Progenitor cell of endocrine pancreas (in vitro differentiated cells): ENCODE measurements around the gene SQSTM1. TPM values are rescaled to one million over a fixed set of nuclear protein-coding genes. Genes with fewer than 3 reads are reported as not detected.
"Not testable (repeated sequence)": the region's sequence is repeated elsewhere in the genome, so short reads cannot be mapped to it uniquely, and the experiment has no call there.

Experiments
- DNase-seq: peaks from one replicate; pipeline ENCODE4 v3.0.0; 2021; ENCODE audit warnings: low spot score; ENCODE audit not compliant: unreplicated experiment
- H3K27ac Mint-ChIP-seq: 2 replicates; pipeline ENCODE4 v1.8.0; 2021; ENCODE audit warnings: mild to moderate bottlenecking, moderate library complexity, mixed read lengths
- H3K27me3 Mint-ChIP-seq: 2 replicates; pipeline ENCODE4 v1.8.0; 2021; ENCODE audit warnings: mixed read lengths
- H3K36me3 Mint-ChIP-seq: 2 replicates; pipeline ENCODE4 v1.8.0; 2022; ENCODE audit warnings: mixed read lengths; ENCODE audit not compliant: insufficient read depth
- H3K4me1 Mint-ChIP-seq: 2 replicates; pipeline ENCODE4 v1.8.0; 2021; ENCODE audit warnings: low read depth, mixed read lengths
- H3K4me3 Mint-ChIP-seq: 2 replicates; pipeline ENCODE4 v1.8.0; 2021; ENCODE audit warnings: low read depth, mild to moderate bottlenecking, moderate library complexity, mixed read lengths
- H3K9me3 Mint-ChIP-seq: 2 replicates; pipeline ENCODE4 v1.8.0; 2021; ENCODE audit warnings: low read depth, mixed read lengths
- CTCF ChIP-seq: fragments of 200-600 bp; sonication (generic); IDR thresholded peaks from one replicate; pipeline ENCODE4 v1.5.0; 2021; ENCODE audit warnings: antibody characterized with exemption, mild to moderate bottlenecking; ENCODE audit not compliant: unreplicated experiment
- total RNA-seq: library from RNA; stranded (reverse); gene quantifications from 2 replicates; pipeline ENCODE4 v1.2.1, GENCODE V29; 2021

The SQSTM1 gene
- total RNA-seq, 1 donor from 2014 or later: 113 TPM

DNA sequence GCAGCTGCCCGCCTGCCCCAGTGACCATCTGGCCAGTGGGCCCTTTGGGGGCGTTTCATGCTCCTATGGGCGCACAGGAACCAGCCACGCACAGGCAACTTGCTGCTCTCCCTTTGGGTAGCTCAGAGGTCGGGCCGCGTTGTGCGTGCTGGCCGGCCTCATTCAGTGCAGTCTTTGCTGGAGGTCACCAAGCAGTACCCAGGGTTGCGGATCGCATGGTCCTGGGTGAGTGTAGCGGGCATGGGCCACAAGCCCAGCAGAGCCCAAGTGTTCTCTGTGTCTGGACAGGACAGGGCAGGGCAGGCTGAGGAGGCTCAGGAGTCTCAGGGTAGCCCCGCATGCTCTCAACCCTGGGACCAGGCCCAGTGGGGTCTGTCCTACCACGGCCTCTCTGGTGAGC is 47.8 kb downstream of the SQSTM1 start:
- no peaks in the 10 kb centered on the region for H3K27me3 Mint-ChIP-seq
- no peak overlapping the region for H3K4me3 Mint-ChIP-seq
- no peak overlapping the region for H3K27ac Mint-ChIP-seq
- no peak for TF ChIP-seq CTCF
- no peak for DNase-seq
- no peaks in the 10 kb centered on the region for H3K9me3 Mint-ChIP-seq
- H3K36me3 Mint-ChIP-seq: peaks cover 19% of the 10 kb centered on the region
- no peaks in the 10 kb centered on the region for H3K4me1 Mint-ChIP-seq

DNA sequence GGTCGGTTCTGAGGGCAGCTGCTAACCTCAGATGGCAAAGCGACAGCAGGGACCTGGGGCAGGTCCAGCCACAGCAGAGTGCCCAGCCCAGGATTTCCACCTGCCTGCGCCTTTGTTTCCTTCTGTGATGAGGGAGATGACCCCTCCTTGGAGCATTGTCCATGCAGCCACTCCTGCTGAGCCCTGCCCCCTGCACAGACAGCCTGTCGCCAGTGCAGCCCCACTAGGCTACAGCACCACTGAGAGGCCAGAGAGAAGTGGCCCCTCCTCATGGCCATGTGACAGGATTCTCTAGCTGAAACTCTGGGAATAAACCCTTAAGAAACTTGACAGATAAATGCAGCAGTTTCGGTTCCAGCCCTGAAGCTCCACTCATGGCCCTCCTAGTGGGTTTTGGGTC is 48.4 kb downstream of the SQSTM1 start:
- no peak for TF ChIP-seq CTCF
- H3K36me3 Mint-ChIP-seq: peaks cover 17% of the 10 kb centered on the region
- no peaks in the 10 kb centered on the region for H3K9me3 Mint-ChIP-seq
- DNase-seq: no peak
- H3K27me3 Mint-ChIP-seq: no peaks in the 10 kb centered on the region
- H3K4me1 Mint-ChIP-seq: no peaks in the 10 kb centered on the region
- H3K27ac Mint-ChIP-seq: no peak overlapping the region
- H3K4me3 Mint-ChIP-seq: no peak overlapping the region

DNA sequence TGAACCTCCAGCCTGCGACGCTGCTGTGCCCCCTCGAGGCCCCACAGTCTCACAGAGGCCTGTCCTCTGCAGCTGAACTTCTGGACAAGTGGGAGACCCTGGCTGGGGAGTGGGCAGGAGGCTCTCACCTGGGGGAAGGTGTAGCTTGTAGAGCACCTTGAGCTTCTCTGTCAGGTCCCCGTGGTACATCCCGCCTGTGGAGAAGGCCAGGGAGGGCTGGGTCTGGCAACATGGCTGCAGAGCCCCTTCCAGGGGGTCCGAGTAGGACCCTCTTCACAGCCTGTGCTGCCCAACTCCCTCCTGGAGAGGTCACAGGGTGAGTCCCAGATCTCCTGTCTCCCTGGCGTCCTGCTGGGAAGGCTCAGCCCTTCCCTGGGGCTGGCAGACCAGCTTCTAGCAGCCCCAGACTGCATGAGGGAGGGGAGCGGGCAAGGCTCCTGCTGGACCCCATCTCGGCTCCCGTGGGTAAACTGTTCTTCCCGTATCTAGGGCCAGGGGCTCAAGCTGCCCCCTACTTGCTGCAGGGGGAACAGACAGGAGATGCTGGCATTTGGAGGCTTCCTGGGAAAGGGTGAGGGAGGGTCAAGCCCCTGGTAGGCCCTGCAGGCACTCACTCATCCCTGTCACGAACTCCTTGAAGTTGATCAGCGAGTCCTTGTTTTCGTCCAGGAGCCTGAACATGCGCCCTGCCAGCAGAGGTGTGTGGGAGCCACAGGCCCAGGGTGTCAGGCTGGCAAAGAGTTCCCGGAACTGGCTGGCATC is 49.1 kb downstream of the SQSTM1 start:
- H3K36me3 Mint-ChIP-seq: peaks cover 15% of the 10 kb centered on the region
- no peak overlapping the region for H3K4me3 Mint-ChIP-seq
- H3K4me1 Mint-ChIP-seq: no peaks in the 10 kb centered on the region
- H3K9me3 Mint-ChIP-seq: no peaks in the 10 kb centered on the region
- no peak for DNase-seq
- TF ChIP-seq CTCF: no peak
- H3K27me3 Mint-ChIP-seq: no peaks in the 10 kb centered on the region
- H3K27ac Mint-ChIP-seq: no peak overlapping the region

DNA sequence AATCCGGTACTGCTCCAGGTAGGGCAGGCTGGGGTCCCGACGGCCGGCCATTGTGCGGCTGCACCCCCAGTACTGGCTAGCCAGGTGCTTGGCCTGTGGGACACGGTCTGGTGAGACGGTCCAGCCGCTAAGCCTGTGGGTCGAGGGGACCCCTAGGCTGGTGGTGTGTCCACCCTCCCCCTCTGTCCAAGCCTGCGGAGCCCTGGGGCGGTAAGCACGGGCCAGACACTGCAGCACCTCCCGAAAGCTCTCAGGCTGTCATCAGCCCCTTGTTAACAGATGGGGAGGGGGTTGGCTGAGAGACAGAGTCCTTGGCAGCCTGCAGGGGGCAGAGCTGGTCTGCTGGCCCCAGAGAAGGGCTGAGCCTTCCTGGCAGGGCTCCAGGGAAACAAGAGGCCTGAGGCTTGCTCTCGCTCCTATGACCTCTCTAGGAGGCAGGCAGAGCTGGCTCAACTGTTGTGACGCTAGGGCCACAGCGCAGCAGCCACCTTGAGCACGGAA is 49.7 kb downstream of the SQSTM1 start:
- no peak for DNase-seq
- H3K4me3 Mint-ChIP-seq: no peak overlapping the region
- no peaks in the 10 kb centered on the region for H3K4me1 Mint-ChIP-seq
- TF ChIP-seq CTCF: peak; percentile 44
- peaks cover 15% of the 10 kb centered on the region for H3K36me3 Mint-ChIP-seq
- no peaks in the 10 kb centered on the region for H3K9me3 Mint-ChIP-seq
- peak overlapping the region; percentile 41 for H3K27ac Mint-ChIP-seq
- no peaks in the 10 kb centered on the region for H3K27me3 Mint-ChIP-seq

GRCh38 chr5:179870952-179871351 is 50.2 kb downstream of the SQSTM1 start:
- Mint-ChIP-seq H3K9me3 (no peaks in the 10 kb centered on the region), H3K4me1 (no peaks in the 10 kb centered on the region), H3K36me3 (peaks cover 15% of the 10 kb centered on the region), H3K27ac (peak overlapping the region; percentile 41), H3K27me3 (no peaks in the 10 kb centered on the region), H3K4me3 (no peak overlapping the region)
- DNase-seq: no peak
- no peak for TF ChIP-seq CTCF

DNA sequence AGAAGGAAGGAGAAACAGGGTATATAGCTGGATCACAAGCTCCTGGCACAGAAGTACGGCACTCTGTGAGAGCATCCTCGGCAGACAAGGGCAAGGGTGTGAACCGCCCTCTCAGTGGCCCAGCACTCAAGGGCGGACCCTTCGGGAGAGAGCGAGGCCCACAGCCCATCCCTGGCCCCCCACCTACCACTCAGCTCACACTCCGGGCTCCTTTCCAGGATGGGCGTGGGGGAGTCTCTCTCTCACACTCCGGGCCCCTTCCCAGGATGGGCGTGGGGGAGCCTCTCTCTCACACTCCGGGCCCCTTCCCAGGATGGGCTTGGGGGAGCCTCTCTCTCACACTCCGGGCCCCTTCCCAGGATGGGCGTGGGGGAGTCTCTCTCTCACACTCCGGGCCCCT is 50.8 kb downstream of the SQSTM1 start:
- H3K27me3 Mint-ChIP-seq, H3K27ac Mint-ChIP-seq, H3K4me1 Mint-ChIP-seq, H3K4me3 Mint-ChIP-seq, H3K9me3 Mint-ChIP-seq, DNase-seq: not testable (repeated sequence)
- H3K36me3 Mint-ChIP-seq: peaks cover 15% of the 10 kb centered on the region
